HepG2 (cell line): ENCODE results near the gene GPN2. TPM values are rescaled to one million over a fixed set of nuclear protein-coding genes. Genes with fewer than 3 reads are reported as not detected.

Experiments
- FOXK1 ChIP-seq: sonication (generic); formaldehyde crosslinking; IDR thresholded peaks from 2 replicates; pipeline ENCODE4 v1.4.0; 2020; ENCODE audit warnings: low read depth, missing genetic modification reagents, borderline replicate concordance
- GZF1 ChIP-seq: sonication (generic); formaldehyde crosslinking; IDR thresholded peaks from 2 replicates; pipeline ENCODE4 v1.5.1; 2020; ENCODE audit warnings: mild to moderate bottlenecking, missing genetic modification reagents
- MTA3 ChIP-seq: sonication (generic); formaldehyde crosslinking; IDR thresholded peaks from 2 replicates; pipeline ENCODE4 v1.4.0; 2020; ENCODE audit warnings: missing genetic modification reagents
- NFKB2 ChIP-seq: sonication (generic); formaldehyde crosslinking; IDR thresholded peaks from 2 replicates; pipeline ENCODE4 v1.4.0; 2020; ENCODE audit warnings: missing genetic modification reagents, borderline replicate concordance
- NR1H2 ChIP-seq: sonication (generic); formaldehyde crosslinking; IDR thresholded peaks from 2 replicates; pipeline ENCODE4 v1.8.1; 2022; ENCODE audit warnings: low read depth, missing genetic modification reagents, borderline replicate concordance
- PATZ1 ChIP-seq: sonication (generic); formaldehyde crosslinking; IDR thresholded peaks from 2 replicates; pipeline ENCODE4 v1.4.0; 2020; ENCODE audit warnings: missing genetic modification reagents
- RERE ChIP-seq: IDR thresholded peaks from 2 replicates; pipeline ENCODE4 v1.6.1; 2016; ENCODE audit warnings: low read depth, missing genetic modification reagents, missing compliant biosample characterization
- TFDP1 ChIP-seq: IDR thresholded peaks from 2 replicates; pipeline ENCODE4 v1.6.1; 2016; ENCODE audit warnings: missing compliant biosample characterization, missing genetic modification reagents, borderline replicate concordance
- TP53 ChIP-seq: sonication (generic); formaldehyde crosslinking; conservative IDR thresholded peaks from 2 replicates; pipeline ENCODE4 v1.4.0; 2020; ENCODE audit warnings: missing genetic modification reagents
- ZBTB4 ChIP-seq: sonication (generic); formaldehyde crosslinking; IDR thresholded peaks from 2 replicates; pipeline ENCODE4 v1.4.0; 2020; ENCODE audit warnings: missing genetic modification reagents, mild to moderate bottlenecking, borderline replicate concordance
- ZFY ChIP-seq: sonication (generic); formaldehyde crosslinking; IDR thresholded peaks from 2 replicates; pipeline ENCODE4 v1.4.0; 2020; ENCODE audit warnings: missing genetic modification reagents
- ZNF501 ChIP-seq: sonication (generic); formaldehyde crosslinking; IDR thresholded peaks from 2 replicates; pipeline ENCODE4 v1.5.1; 2020; ENCODE audit warnings: mild to moderate bottlenecking, moderate library complexity, missing genetic modification reagents
- ZNF558 ChIP-seq: sonication (generic); formaldehyde crosslinking; IDR thresholded peaks from 2 replicates; pipeline ENCODE4 v1.9.0; 2022; ENCODE audit warnings: mild to moderate bottlenecking, missing genetic modification reagents, borderline replicate concordance
- ZNF784 ChIP-seq: sonication (generic); formaldehyde crosslinking; IDR thresholded peaks from 2 replicates; pipeline ENCODE4 v1.5.1; 2020; ENCODE audit warnings: missing genetic modification reagents, mild to moderate bottlenecking, borderline replicate concordance
- polyA plus RNA-seq, 8 experiments: library from polyadenylated mRNA; depleted of rRNA in 3 of 8; stranded (reverse) in 7 of 8; unstranded in 1 of 8; fragments of >200 nt; fragmentation: Illumina TruSeq in 4 of 8; extraction: Trizol in 4 of 8; gene quantifications; 2 replicates each; pipeline versions ENCODE4 v1.2.1 to v1.2.3, GENCODE V29; 2011 to 2016; ENCODE audit warnings: low read depth in 4 of 8, missing spikeins in 1 of 8, mixed read lengths in 1 of 8; ENCODE audit not compliant: insufficient read depth in 1 of 8
- total RNA-seq, 5 experiments: library from RNA; depleted of rRNA; stranded (reverse); fragments of >200 nt; fragmentation: Illumina TruSeq; extraction: Trizol; gene quantifications; 2 replicates each; pipeline ENCODE4 v1.2.3, GENCODE V29; 2016; ENCODE audit warnings: low read depth in 1 of 5

The GPN2 gene
- total and polyA plus RNA-seq, 2 of the 13 experiments (the other 11 are each of a cell fraction or from before 2014, with no cell fraction given): 19.3 to 38.9 TPM

- TF ChIP-seq ZNF558 (CRISPR knock-in tag) (no peak), TFDP1 (no peak), NFKB2 (CRISPR knock-in tag) (no peak), RERE (CRISPR knock-in tag) (no peak), FOXK1 (CRISPR knock-in tag) (no peak), ZNF784 (CRISPR knock-in tag) (no peak), TP53 (CRISPR knock-in tag) (no peak), PATZ1 (CRISPR knock-in tag) (no peak), NR1H2 (CRISPR knock-in tag) (no peak), GZF1 (CRISPR knock-in tag) (no peak), MTA3 (0 out of 2 replicates have a peak, but pooled peaks have one; percentile 44), ZBTB4 (no peak), ZFY (no peak), ZNF501 (peak; percentile 14; the same call in 1 of the 2 replicates)
Measured at GRCh38 chr1:26913389-26913753, 23.3 kb upstream of the GPN2 start (continued).
